ENCODE data around the gene IFIT1. TPM values are rescaled to one million over a fixed set of nuclear protein-coding genes. Genes with fewer than 3 reads are reported as not detected.

Gene IFIT1
- total RNA-seq, 1 experiment from 2014 or later, result 0.26 TPM

GRCh38 chr10:89426230-89426868 is 33.9 kb downstream of the IFIT1 start:
- Mint-ChIP-seq H3K4me3 (ENCODE audit: unreplicated experiment) (no peak overlapping the region), H3K36me3 (ENCODE audit: insufficient read depth, unreplicated experiment) (peaks cover under 1% of the 10 kb centered on the region), H3K27ac (ENCODE audit: low read depth, unreplicated experiment) (no peak overlapping the region), H3K9me3 (ENCODE audit: unreplicated experiment) (no peaks in the 10 kb centered on the region), H3K27me3 (ENCODE audit: insufficient read depth, unreplicated experiment) (no peaks in the 10 kb centered on the region), H3K4me1 (ENCODE audit: insufficient read depth, unreplicated experiment) (peaks cover 26% of the 10 kb centered on the region)
- BruUV-seq (replicated peaks), result no TSS peak
- peak; percentile 74 for TF ChIP-seq CTCF (IDR thresholded peaks at IDR 0.05; ENCODE audit: unreplicated experiment)
- POLR2A ChIA-PET, result interaction anchor here (0.9 to 1.3 kb wide), 2 partner anchors 131 to 138 kb away, joined by 3 read pairs; no protein-coding TSS in a partner anchor
- DNase-seq (ENCODE audit: unreplicated experiment), result peak; percentile 70
- intact Hi-C loops (cut with micrococcal nuclease), result loop anchor here (1.0 to 5.0 kb wide), 6 partner anchors 129 to 1436 kb away; partner anchors contain the start of gene KIF20B
- CTCF ChIA-PET, result interaction anchor here (0.6 to 4.4 kb wide), 11 partner anchors 9 to 388 kb away, joined by 3 to 32 read pairs (median 4); no protein-coding TSS in a partner anchor

- intact Hi-C loops (cut with micrococcal nuclease), result loop anchor here (2.0 to 5.0 kb wide), 4 partner anchors 275 to 1435 kb away; partner anchors contain the start of gene KIF20B
- no peaks in the 10 kb centered on the region for H3K9me3 Mint-ChIP-seq (ENCODE audit: unreplicated experiment)
- ChIA-PET POLR2A (interaction anchor here (0.6 to 2.7 kb wide), 6 partner anchors 38 to 279 kb away, joined by 3 to 6 read pairs (median 4); no protein-coding TSS in a partner anchor), CTCF (interaction anchor here (0.7 to 4.4 kb wide), 5 partner anchors 39 to 137 kb away, joined by 3 to 32 read pairs (median 16); no protein-coding TSS in a partner anchor)
- peak overlapping the region; percentile 38 for H3K27ac Mint-ChIP-seq (ENCODE audit: low read depth, unreplicated experiment)
- no peaks in the 10 kb centered on the region for H3K27me3 Mint-ChIP-seq (ENCODE audit: insufficient read depth, unreplicated experiment)
- H3K4me1 Mint-ChIP-seq (ENCODE audit: insufficient read depth, unreplicated experiment), result peaks cover 36% of the 10 kb centered on the region
- TF ChIP-seq CTCF (IDR thresholded peaks at IDR 0.05; ENCODE audit: unreplicated experiment), result no peak
- DNase-seq (ENCODE audit: unreplicated experiment), result peak; percentile 21
- no peak overlapping the region for H3K4me3 Mint-ChIP-seq (ENCODE audit: unreplicated experiment)
- no peaks in the 10 kb centered on the region for H3K36me3 Mint-ChIP-seq (ENCODE audit: insufficient read depth, unreplicated experiment)
- BruUV-seq (replicated peaks), result no TSS peak
Measured at GRCh38 chr10:89427629-89428028, 35.2 kb downstream of the IFIT1 start.

GRCh38 chr10:89428877-89429276 is 36.5 kb downstream of the IFIT1 start:
- TF ChIP-seq CTCF (IDR thresholded peaks at IDR 0.05; ENCODE audit: unreplicated experiment), result no peak
- no peak for DNase-seq (ENCODE audit: unreplicated experiment)
- Mint-ChIP-seq H3K9me3 (ENCODE audit: unreplicated experiment) (no peaks in the 10 kb centered on the region), H3K27me3 (ENCODE audit: insufficient read depth, unreplicated experiment) (no peaks in the 10 kb centered on the region), H3K27ac (ENCODE audit: low read depth, unreplicated experiment) (no peak overlapping the region), H3K4me1 (ENCODE audit: insufficient read depth, unreplicated experiment) (peaks cover 37% of the 10 kb centered on the region), H3K4me3 (ENCODE audit: unreplicated experiment) (no peak overlapping the region), H3K36me3 (ENCODE audit: insufficient read depth, unreplicated experiment) (no peaks in the 10 kb centered on the region)
- POLR2A ChIA-PET, result interaction anchor here (1.0 to 2.7 kb wide), 5 partner anchors 10 to 127 kb away, joined by 3 to 6 read pairs (median 6); no protein-coding TSS in a partner anchor
- BruUV-seq (replicated peaks), result no TSS peak
- CTCF ChIA-PET, result interaction anchor here (0.6 to 4.4 kb wide), 6 partner anchors 38 to 990 kb away, joined by 3 to 32 read pairs (median 7); no protein-coding TSS in a partner anchor
- intact Hi-C loops (cut with micrococcal nuclease), result loop anchor here (5.0 kb wide), 3 partner anchors 273 to 1433 kb away; partner anchors contain the start of gene KIF20B

GRCh38 chr10:89431977-89432376 is 39.6 kb downstream of the IFIT1 start:
- CTCF ChIA-PET, result interaction anchor here (0.7 to 1.5 kb wide), 5 partner anchors 34 to 131 kb away, joined by 3 to 10 read pairs (median 6); no protein-coding TSS in a partner anchor
- no peak overlapping the region for H3K27ac Mint-ChIP-seq (ENCODE audit: low read depth, unreplicated experiment)
- POLR2A ChIA-PET, result interaction anchor here (0.6 to 2.3 kb wide), 18 partner anchors 13 to 1440 kb away, joined by 3 to 23 read pairs (median 4); partner anchors contain the start of gene LIPA

More at GRCh38 chr10:89431977-89432376, 39.6 kb downstream of the IFIT1 start:
- intact Hi-C loops (cut with micrococcal nuclease), result no loop called here
- DNase-seq (ENCODE audit: unreplicated experiment), result peak; percentile 67
- no peaks in the 10 kb centered on the region for H3K27me3 Mint-ChIP-seq (ENCODE audit: insufficient read depth, unreplicated experiment)
- no TSS peak for BruUV-seq (replicated peaks)
- peaks cover 26% of the 10 kb centered on the region for H3K4me1 Mint-ChIP-seq (ENCODE audit: insufficient read depth, unreplicated experiment)
- no peaks in the 10 kb centered on the region for H3K36me3 Mint-ChIP-seq (ENCODE audit: insufficient read depth, unreplicated experiment)
- H3K9me3 Mint-ChIP-seq (ENCODE audit: unreplicated experiment), result no peaks in the 10 kb centered on the region
- peak overlapping the region; percentile 19 for H3K4me3 Mint-ChIP-seq (ENCODE audit: unreplicated experiment)
- TF ChIP-seq CTCF (IDR thresholded peaks at IDR 0.05; ENCODE audit: unreplicated experiment), result no peak

Measured in MCF 10A (cell line).